Nephron (organoid): ENCODE results near the gene PPID.
"Not testable (repeated sequence)": the region's sequence is repeated elsewhere in the genome, so short reads cannot be mapped to it uniquely, and the experiment has no call there.

Experiments
- H3K27ac Mint-ChIP-seq, 3 experiments: 2 replicates each; pipeline ENCODE4 v1.8.0; 2020; ENCODE audit warnings: mixed read lengths in 3 of 3, mild to moderate bottlenecking in 2 of 3, moderate library complexity in 1 of 3
- H3K27me3 Mint-ChIP-seq: 2 replicates; pipeline ENCODE4 v1.8.0; 2021; ENCODE audit warnings: low read depth, mild to moderate bottlenecking, moderate library complexity, mixed read lengths
- H3K36me3 Mint-ChIP-seq: 2 replicates; pipeline ENCODE4 v1.8.0; 2020; ENCODE audit warnings: low read depth, mixed read lengths
- H3K4me1 Mint-ChIP-seq: 2 replicates; pipeline ENCODE4 v1.8.0; 2020; ENCODE audit warnings: mixed read lengths
- H3K4me3 Mint-ChIP-seq, 3 experiments: 2 replicates each; pipeline ENCODE4 v1.8.0; 2020; ENCODE audit warnings: mild to moderate bottlenecking in 3 of 3, mixed read lengths in 3 of 3, moderate library complexity in 2 of 3
- H3K9me3 Mint-ChIP-seq: 2 replicates; pipeline ENCODE4 v1.8.0; 2020; ENCODE audit warnings: mixed read lengths
- CTCF ChIP-seq, 3 experiments: fragments of 200-600 bp; sonication (generic); IDR thresholded peaks; one replicate each; pipeline ENCODE4 v1.5.0; 2021; ENCODE audit warnings: antibody characterized with exemption in 3 of 3; ENCODE audit not compliant: unreplicated experiment in 3 of 3

Gene PPID

GRCh38 chr4:158758703-158759102 is 35.5 kb upstream of the PPID start:
- Mint-ChIP-seq H3K36me3 (peaks cover 5% of the 10 kb centered on the region), H3K9me3 (peaks cover 23% of the 10 kb centered on the region), H3K27me3 (no peaks in the 10 kb centered on the region), H3K27ac (no peak overlapping the region), H3K4me3 (no peak overlapping the region), H3K4me1 (no peaks in the 10 kb centered on the region)
- TF ChIP-seq CTCF (IDR thresholded peaks at IDR 0.05; ENCODE audit: unreplicated experiment in 3 of 3), result no peak

GRCh38 chr4:158758142-158758541 is 34.9 kb upstream of the PPID start:
- no peak overlapping the region for H3K4me3 Mint-ChIP-seq
- TF ChIP-seq CTCF (IDR thresholded peaks at IDR 0.05; ENCODE audit: unreplicated experiment in 3 of 3), result no peak
- H3K27ac Mint-ChIP-seq, result no peak overlapping the region
- H3K36me3 Mint-ChIP-seq, result peaks cover 5% of the 10 kb centered on the region
- H3K9me3 Mint-ChIP-seq, result peaks cover 23% of the 10 kb centered on the region
- H3K27me3 Mint-ChIP-seq, result no peaks in the 10 kb centered on the region
- no peaks in the 10 kb centered on the region for H3K4me1 Mint-ChIP-seq

GRCh38 chr4:158756588-158756987 is 33.4 kb upstream of the PPID start:
- Mint-ChIP-seq H3K4me3 (no peak overlapping the region), H3K4me1 (no peaks in the 10 kb centered on the region), H3K27me3 (no peaks in the 10 kb centered on the region), H3K36me3 (peaks cover 5% of the 10 kb centered on the region), H3K9me3 (peaks cover 23% of the 10 kb centered on the region), H3K27ac (no peak overlapping the region)
- TF ChIP-seq CTCF (IDR thresholded peaks at IDR 0.05; ENCODE audit: unreplicated experiment in 3 of 3), result no peak

- not testable (repeated sequence) for H3K27me3 Mint-ChIP-seq, H3K4me3 Mint-ChIP-seq, H3K27ac Mint-ChIP-seq, H3K36me3 Mint-ChIP-seq, H3K4me1 Mint-ChIP-seq
- peaks cover 23% of the 10 kb centered on the region for H3K9me3 Mint-ChIP-seq
These were observed 32.6 kb upstream of the PPID start for GRCh38 chr4:158755819-158756218.

GRCh38 chr4:158754385-158755180 is 31.4 kb upstream of the PPID start:
- H3K9me3 Mint-ChIP-seq, result peaks cover 23% of the 10 kb centered on the region
- H3K4me3 Mint-ChIP-seq, result no peak overlapping the region
- H3K4me1 Mint-ChIP-seq, result no peaks in the 10 kb centered on the region
- no peaks in the 10 kb centered on the region for H3K27me3 Mint-ChIP-seq
- H3K27ac Mint-ChIP-seq, result no peak overlapping the region
- no peak for TF ChIP-seq CTCF (IDR thresholded peaks at IDR 0.05; ENCODE audit: unreplicated experiment in 3 of 3)
- H3K36me3 Mint-ChIP-seq, result peaks cover 5% of the 10 kb centered on the region

GRCh38 chr4:158750379-158750778 is 27.2 kb upstream of the PPID start:
- H3K36me3 Mint-ChIP-seq, result no peaks in the 10 kb centered on the region
- peak overlapping the region in 1 of 3 experiments; percentile 16 for H3K27ac Mint-ChIP-seq
- no peak for TF ChIP-seq CTCF (IDR thresholded peaks at IDR 0.05; ENCODE audit: unreplicated experiment in 3 of 3)
- no peaks in the 10 kb centered on the region for H3K27me3 Mint-ChIP-seq
- H3K4me3 Mint-ChIP-seq, result no peak overlapping the region
- H3K9me3 Mint-ChIP-seq, result peaks cover 2% of the 10 kb centered on the region
- no peaks in the 10 kb centered on the region for H3K4me1 Mint-ChIP-seq

- not testable (repeated sequence) for H3K27ac Mint-ChIP-seq, H3K36me3 Mint-ChIP-seq, H3K9me3 Mint-ChIP-seq, H3K4me3 Mint-ChIP-seq, H3K4me1 Mint-ChIP-seq, H3K27me3 Mint-ChIP-seq
These were observed 23.3 kb upstream of the PPID start for GRCh38 chr4:158746537-158746936.
